Ascending aorta (tissue), 2 donors: ENCODE data around the gene RAPGEF4. TPM values are rescaled to one million over a fixed set of nuclear protein-coding genes. Genes with fewer than 3 reads are reported as not detected.

Experiments used
- DNase-seq, 2 donors: peaks; one replicate each; pipeline ENCODE4 v3.0.0-alpha.2; 2019; ENCODE audit warnings: low spot score in 2 of 2
- H3K27ac ChIP-seq, 2 donors: fragments of 200-600 bp; sonication (generic); one replicate each; pipeline ENCODE4 v1.5.1; 2016 to 2017; ENCODE audit warnings: mild to moderate bottlenecking in 1 of 2
- H3K27me3 ChIP-seq: fragments of 200-600 bp; sonication (generic); one replicate; pipeline ENCODE4 v1.5.1; 2017
- H3K36me3 ChIP-seq, 2 donors: fragments of 200-600 bp; sonication (generic); one replicate each; pipeline ENCODE4 v1.5.1; 2016
- H3K4me1 ChIP-seq, 2 donors: fragments of 200-600 bp; sonication (generic); one replicate each; pipeline ENCODE4 v1.5.1; 2016 to 2017; ENCODE audit warnings: mild to moderate bottlenecking in 1 of 2
- H3K4me3 ChIP-seq, 2 donors: fragments of 200-600 bp; sonication (generic); one replicate each; pipeline ENCODE4 v1.5.1; 2016 to 2017; ENCODE audit warnings: mild to moderate bottlenecking in 1 of 2
- H3K9me3 ChIP-seq, 2 donors: fragments of 200-600 bp; sonication (generic); one replicate each; pipeline ENCODE4 v1.5.1; 2016
- intact Hi-C: fragments of 100-400 bp; cut with DNase I; formaldehyde crosslinking; loops from one replicate; pipeline ENCODE4 v1.15.1; 2023
- total RNA-seq: library from RNA; depleted of rRNA; stranded (reverse); fragments of >200 nt; gene quantifications from one replicate; pipeline ENCODE4 v1.1.0, GENCODE V29; 2016
- TF ChIP-seq, protein P1 (sequence below), 3 experiments: fragments of 200-600 bp in 2 of 3; fragments of 450-650 bp in 1 of 3; sonication (generic) in 2 of 3; IDR thresholded peaks; one replicate each; pipeline ENCODE4 v1.5.1; 2016 to 2019; ENCODE audit warnings: antibody characterized with exemption in 3 of 3, mild to moderate bottlenecking in 1 of 3, moderate library complexity in 1 of 3

Gene RAPGEF4
- total RNA-seq, 1 donor from 2014 or later: 79.9 TPM

DNA sequence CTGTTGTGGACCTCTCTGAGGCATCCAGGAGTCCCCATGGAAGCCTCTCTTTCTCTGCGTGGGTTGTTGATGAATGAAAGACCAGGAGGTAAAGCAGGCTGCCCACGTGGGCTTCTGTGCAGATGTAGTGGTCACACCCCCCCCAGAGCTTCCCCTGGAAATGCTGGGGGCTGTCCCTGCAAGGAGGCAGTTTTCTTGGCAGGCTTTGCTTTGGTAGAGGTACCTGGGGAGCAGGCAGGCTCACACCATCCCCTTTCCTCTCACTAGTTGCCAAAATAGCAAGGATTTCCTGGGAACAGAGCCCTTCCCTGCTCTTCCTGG is 242.4 kb downstream of the RAPGEF4 start:
- Histone ChIP-seq H3K4me1 (no peaks in the 10 kb centered on the region), H3K9me3 (no peaks in the 10 kb centered on the region), H3K4me3 (no peak overlapping the region), H3K36me3 (no peaks in the 10 kb centered on the region), H3K27ac (no peak overlapping the region), H3K27me3 (no peaks in the 10 kb centered on the region)
- DNase-seq: no peak
- intact Hi-C loops: no loop called here
- TF ChIP-seq, protein P1, sequence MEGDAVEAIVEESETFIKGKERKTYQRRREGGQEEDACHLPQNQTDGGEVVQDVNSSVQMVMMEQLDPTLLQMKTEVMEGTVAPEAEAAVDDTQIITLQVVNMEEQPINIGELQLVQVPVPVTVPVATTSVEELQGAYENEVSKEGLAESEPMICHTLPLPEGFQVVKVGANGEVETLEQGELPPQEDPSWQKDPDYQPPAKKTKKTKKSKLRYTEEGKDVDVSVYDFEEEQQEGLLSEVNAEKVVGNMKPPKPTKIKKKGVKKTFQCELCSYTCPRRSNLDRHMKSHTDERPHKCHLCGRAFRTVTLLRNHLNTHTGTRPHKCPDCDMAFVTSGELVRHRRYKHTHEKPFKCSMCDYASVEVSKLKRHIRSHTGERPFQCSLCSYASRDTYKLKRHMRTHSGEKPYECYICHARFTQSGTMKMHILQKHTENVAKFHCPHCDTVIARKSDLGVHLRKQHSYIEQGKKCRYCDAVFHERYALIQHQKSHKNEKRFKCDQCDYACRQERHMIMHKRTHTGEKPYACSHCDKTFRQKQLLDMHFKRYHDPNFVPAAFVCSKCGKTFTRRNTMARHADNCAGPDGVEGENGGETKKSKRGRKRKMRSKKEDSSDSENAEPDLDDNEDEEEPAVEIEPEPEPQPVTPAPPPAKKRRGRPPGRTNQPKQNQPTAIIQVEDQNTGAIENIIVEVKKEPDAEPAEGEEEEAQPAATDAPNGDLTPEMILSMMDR (IDR thresholded peaks at IDR 0.05): no peak

DNA sequence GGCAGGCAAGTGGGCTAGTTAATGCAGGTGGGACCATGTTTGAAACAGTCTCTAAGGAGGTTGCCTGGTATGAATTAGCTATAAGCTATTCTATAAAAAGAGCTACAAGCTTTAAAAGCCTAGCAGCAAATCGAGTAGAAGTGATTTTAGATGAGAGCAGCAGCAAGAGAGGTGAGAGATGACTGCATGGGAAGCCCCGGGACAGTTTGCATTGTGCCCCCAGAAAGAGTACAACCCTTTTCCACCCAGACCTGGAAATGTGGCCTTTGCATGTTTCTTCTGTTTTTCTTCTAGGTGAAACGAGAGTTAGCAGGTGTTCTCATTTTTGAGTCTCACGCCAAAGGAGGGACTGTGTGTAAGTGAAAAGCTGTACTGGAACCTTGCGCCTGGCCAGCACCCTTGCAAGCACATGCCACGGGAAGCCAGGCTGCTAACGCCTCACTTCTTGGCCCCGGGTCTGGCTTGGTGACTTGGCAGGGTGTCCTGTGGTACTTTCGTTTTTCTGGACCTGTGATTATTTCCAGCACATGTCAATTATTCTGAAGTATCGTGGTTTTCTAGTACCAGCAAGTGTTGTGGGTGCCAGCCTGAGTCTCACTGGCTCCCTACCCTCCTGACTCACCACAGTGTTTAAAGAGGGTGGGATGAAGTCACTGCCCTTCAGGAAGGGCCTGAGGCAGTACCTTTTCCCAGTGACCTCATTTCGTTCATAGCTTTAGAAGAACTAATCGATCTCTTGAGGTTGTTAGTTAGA is 249.7 kb downstream of the RAPGEF4 start:
- Histone ChIP-seq H3K4me3 (peak overlapping the region in 1 of 2 donors; percentile 48), H3K9me3 (no peaks in the 10 kb centered on the region), H3K27ac (peak overlapping the region; percentile 20 to 53), H3K27me3 (no peaks in the 10 kb centered on the region), H3K36me3 (no peaks in the 10 kb centered on the region), H3K4me1 (no peaks in the 10 kb centered on the region)
- intact Hi-C loops: no loop called here
- TF ChIP-seq, protein P1 (IDR thresholded peaks at IDR 0.05): no peak
- DNase-seq: peak in 1 of 2 donors; percentile 68

DNA sequence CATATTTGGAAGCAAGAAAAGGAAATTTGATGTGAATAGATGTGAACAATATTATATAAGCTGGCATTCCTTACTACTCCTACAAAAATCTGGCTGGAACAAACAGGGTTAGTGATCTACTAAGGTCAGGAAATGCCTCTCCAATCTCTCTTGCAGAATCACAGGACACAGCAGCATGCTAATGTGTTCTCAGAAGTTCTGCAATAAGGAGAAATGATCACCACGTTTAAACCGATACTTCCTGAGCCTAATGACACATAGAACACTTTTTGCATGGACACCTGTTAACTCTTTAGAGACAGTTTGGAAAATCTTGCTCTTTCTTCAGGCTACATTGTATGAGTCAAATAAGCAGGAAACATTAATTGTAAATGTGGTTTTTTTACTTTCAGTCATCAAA is 250.4 kb downstream of the RAPGEF4 start:
- Histone ChIP-seq H3K9me3 (no peaks in the 10 kb centered on the region), H3K27ac (peak overlapping the region; percentile 12 to 53), H3K36me3 (no peaks in the 10 kb centered on the region), H3K4me1 (no peaks in the 10 kb centered on the region), H3K4me3 (peak overlapping the region in 1 of 2 donors; percentile 48), H3K27me3 (no peaks in the 10 kb centered on the region)
- no peak for DNase-seq
- intact Hi-C loops: no loop called here
- TF ChIP-seq, protein P1 (IDR thresholded peaks at IDR 0.05): no peak

DNA sequence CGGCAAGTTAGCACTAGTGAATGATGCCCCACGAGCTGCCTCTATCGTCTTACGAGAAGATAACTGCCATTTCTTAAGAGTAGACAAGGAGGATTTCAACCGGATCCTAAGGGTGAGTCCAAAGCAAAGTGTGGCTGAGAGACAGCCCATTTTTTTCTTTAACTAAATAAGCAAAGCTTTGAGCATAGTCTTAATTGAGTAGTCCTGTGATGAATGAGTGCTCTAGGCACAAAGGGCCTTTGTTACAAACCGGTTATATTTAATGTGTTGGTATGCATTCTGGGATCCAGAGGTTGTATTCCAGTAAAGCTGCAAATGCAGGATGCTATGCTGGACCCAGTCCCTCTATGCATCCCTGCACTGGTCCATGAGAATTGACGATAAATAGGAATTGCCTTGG is 253.1 kb downstream of the RAPGEF4 start:
- intact Hi-C loops: no loop called here
- H3K4me1 ChIP-seq: no peaks in the 10 kb centered on the region
- H3K36me3 ChIP-seq: no peaks in the 10 kb centered on the region
- H3K27me3 ChIP-seq: no peaks in the 10 kb centered on the region
- TF ChIP-seq, protein P1 (IDR thresholded peaks at IDR 0.05): no peak
- H3K9me3 ChIP-seq: no peaks in the 10 kb centered on the region
- no peak for DNase-seq
- no peak overlapping the region for H3K27ac ChIP-seq
- H3K4me3 ChIP-seq: no peak overlapping the region

DNA sequence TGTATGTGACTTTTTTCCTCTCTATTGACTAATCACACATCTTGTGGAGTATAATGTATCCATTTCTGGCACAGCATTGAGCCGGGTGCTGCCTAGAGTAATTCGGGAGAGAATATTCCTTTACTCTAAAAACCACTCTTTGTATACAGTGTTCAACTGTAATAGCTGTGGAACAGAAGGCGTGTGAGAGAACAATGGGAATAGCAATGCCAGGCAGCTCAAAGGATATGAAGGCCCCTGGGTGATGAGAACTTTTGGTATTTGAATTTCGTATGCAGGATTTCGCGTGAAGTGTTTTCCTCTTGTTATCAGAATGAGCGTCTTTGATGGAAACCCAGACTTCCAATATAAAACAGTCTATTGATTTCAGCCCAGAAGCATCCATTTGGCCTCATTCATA is 255.4 kb downstream of the RAPGEF4 start:
- Histone ChIP-seq H3K36me3 (no peaks in the 10 kb centered on the region), H3K4me1 (peaks cover 0 to 3% of the 10 kb centered on the region in 2 donors), H3K27ac (no peak overlapping the region), H3K27me3 (no peaks in the 10 kb centered on the region), H3K9me3 (no peaks in the 10 kb centered on the region), H3K4me3 (no peak overlapping the region)
- no peak for DNase-seq
- TF ChIP-seq, protein P1 (IDR thresholded peaks at IDR 0.05): no peak
- intact Hi-C loops: no loop called here
